ENCODE measurements around the gene PRKCB.
A peak's percentile ranks its signal among the peaks of the same experiment; 100 is the strongest.
"Not testable (repeated sequence)": the region's sequence is repeated elsewhere in the genome, so short reads cannot be mapped to it uniquely, and the experiment has no call there.

PRKCB gene

GRCh38 chr16:24001710-24002109 is 165.9 kb downstream of the PRKCB start:
- DNase-seq (ENCODE audit: low spot score), result no peak
- no peak for FAIRE-seq

GRCh38 chr16:24002619-24003018 is 166.8 kb downstream of the PRKCB start:
- no peak for DNase-seq (ENCODE audit: low spot score)
- no peak for FAIRE-seq

- DNase-seq (ENCODE audit: low spot score) (no peak), FAIRE-seq (no peak)
These were observed 169.8 kb downstream of the PRKCB start for GRCh38 chr16:24005577-24005976.

GRCh38 chr16:24007391-24007790 is 171.6 kb downstream of the PRKCB start:
- FAIRE-seq (no peak), DNase-seq (ENCODE audit: low spot score) (no peak)

- DNase-seq (ENCODE audit: low spot score) (no peak), FAIRE-seq (no peak)
These were observed 172.2 kb downstream of the PRKCB start for GRCh38 chr16:24007934-24008333.

- no peak for FAIRE-seq
These were observed 173.3 kb downstream of the PRKCB start for GRCh38 chr16:24009098-24009497.

GRCh38 chr16:24009955-24010354 is 174.2 kb downstream of the PRKCB start:
- DNase-seq (ENCODE audit: low spot score), result no peak
- no peak for FAIRE-seq

More at GRCh38 chr16:24009098-24009497, 173.3 kb downstream of the PRKCB start:
- no peak for DNase-seq (ENCODE audit: low spot score)

- FAIRE-seq, result no peak
- DNase-seq (ENCODE audit: low spot score), result peak; percentile 48
These were observed 174.8 kb downstream of the PRKCB start for GRCh38 chr16:24010440-24011089.

- FAIRE-seq (no peak), DNase-seq (ENCODE audit: low spot score) (no peak)
These were observed 175.5 kb downstream of the PRKCB start for GRCh38 chr16:24011237-24011636.

GRCh38 chr16:24013054-24013636 is 177.4 kb downstream of the PRKCB start:
- no peak for FAIRE-seq
- no peak for DNase-seq (ENCODE audit: low spot score)

- FAIRE-seq, result no peak
- no peak for DNase-seq (ENCODE audit: low spot score)
These were observed 178.3 kb downstream of the PRKCB start for GRCh38 chr16:24013864-24014645.

GRCh38 chr16:24014955-24015354 is 179.2 kb downstream of the PRKCB start:
- DNase-seq (ENCODE audit: low spot score); FAIRE-seq: not testable (repeated sequence)

- FAIRE-seq, result no peak
- no peak for DNase-seq (ENCODE audit: low spot score)
These were observed 180.1 kb downstream of the PRKCB start for GRCh38 chr16:24015923-24016322.

GRCh38 chr16:24018485-24018884 is 182.7 kb downstream of the PRKCB start:
- DNase-seq (ENCODE audit: low spot score) (no peak), FAIRE-seq (no peak)

GRCh38 chr16:24022797-24023196 is 187.0 kb downstream of the PRKCB start:
- DNase-seq (ENCODE audit: low spot score) (no peak), FAIRE-seq (no peak)

- no peak for FAIRE-seq
- DNase-seq (ENCODE audit: low spot score), result no peak
These were observed 187.8 kb downstream of the PRKCB start for GRCh38 chr16:24023621-24024020.

- no peak for DNase-seq (ENCODE audit: low spot score)
- no peak for FAIRE-seq
These were observed 189.2 kb downstream of the PRKCB start for GRCh38 chr16:24024971-24025370.

- FAIRE-seq (no peak), DNase-seq (ENCODE audit: low spot score) (no peak)
These were observed 191.7 kb downstream of the PRKCB start for GRCh38 chr16:24027466-24027865.

- not testable (repeated sequence) for FAIRE-seq
These were observed 194.1 kb downstream of the PRKCB start for GRCh38 chr16:24029841-24030240.

GRCh38 chr16:24035127-24035842 is 199.5 kb downstream of the PRKCB start:
- no peak for DNase-seq (ENCODE audit: low spot score)
- FAIRE-seq, result no peak

More at GRCh38 chr16:24029841-24030240, 194.1 kb downstream of the PRKCB start:
- DNase-seq (ENCODE audit: low spot score), result not testable (repeated sequence)

GRCh38 chr16:24036038-24036543 is 200.3 kb downstream of the PRKCB start:
- DNase-seq (ENCODE audit: low spot score) (no peak), FAIRE-seq (no peak)

Measured in urothelium cell line (cell line).